WTC11 (cell line): ENCODE measurements around the gene RGL3. TPM values are rescaled to one million over a fixed set of nuclear protein-coding genes. Genes with fewer than 3 reads are reported as not detected.

ENCODE experiments used
- ATAC-seq: fragments of 200-7000 bp; cut with Tn5 transposase; 2 replicates; pipeline ENCODE4 v1.10.0; 2021; ENCODE audit warnings: mild to moderate bottlenecking, moderate library complexity
- CTCF ChIA-PET: fragments of 300-600 bp; sonication (Branson Sonifier 250); formaldehyde crosslinking; loops from one replicate; lab custom pipeline; 2021; ENCODE audit warnings: antibody characterized with exemption; lab: Charles Lee
- POLR2A ChIA-PET: fragments of 350-600 bp; sonication (Branson Sonifier 250); formaldehyde crosslinking; loops from one replicate; lab custom pipeline; 2021; ENCODE audit warnings: antibody characterized with exemption; lab: Charles Lee
- DNase-seq: peaks from one replicate; pipeline ENCODE4 v3.0.0; 2021; ENCODE audit warnings: low spot score
- H3K27ac Mint-ChIP-seq: 2 replicates; pipeline ENCODE4 v1.8.0; 2021; ENCODE audit warnings: mixed read lengths
- H3K27me3 Mint-ChIP-seq: 2 replicates; pipeline ENCODE4 v1.8.0; 2021; ENCODE audit warnings: low read depth, mild to moderate bottlenecking, moderate library complexity, mixed read lengths
- H3K36me3 Mint-ChIP-seq: 2 replicates; pipeline ENCODE4 v1.8.0; 2021; ENCODE audit warnings: mixed read lengths
- H3K4me1 Mint-ChIP-seq: 2 replicates; pipeline ENCODE4 v1.8.0; 2022; ENCODE audit warnings: mixed read lengths
- H3K4me3 Mint-ChIP-seq: 2 replicates; pipeline ENCODE4 v1.8.0; 2021; ENCODE audit warnings: mild to moderate bottlenecking, moderate library complexity, mixed read lengths
- H3K9me3 Mint-ChIP-seq: 2 replicates; pipeline ENCODE4 v1.8.0; 2021; ENCODE audit warnings: mixed read lengths
- E2F4 ChIP-seq: sonication (generic); formaldehyde crosslinking; IDR thresholded peaks from 2 replicates; pipeline ENCODE4 v1.8.1; 2022; ENCODE audit warnings: low read depth, mild to moderate bottlenecking, moderate library complexity, missing genetic modification reagents, borderline replicate concordance
- ERG ChIP-seq: fragments of 250-450 bp; sonication (Bioruptor Pico); IDR thresholded peaks from 2 replicates; pipeline ENCODE4 v1.8.0; 2021; ENCODE audit warnings: mild to moderate bottlenecking
- FOXP4 ChIP-seq: sonication (generic); formaldehyde crosslinking; IDR thresholded peaks from 2 replicates; pipeline ENCODE4 v1.8.0; 2022; ENCODE audit warnings: mild to moderate bottlenecking, missing genetic modification reagents
- HMGA2 ChIP-seq: fragments of 250-450 bp; sonication (Bioruptor Pico); IDR thresholded peaks from 2 replicates; pipeline ENCODE4 v1.4.0; 2021; ENCODE audit warnings: mild to moderate bottlenecking, moderate library complexity
- MAX ChIP-seq: sonication (generic); formaldehyde crosslinking; IDR thresholded peaks from 2 replicates; pipeline ENCODE4 v1.8.0; 2022; ENCODE audit warnings: mild to moderate bottlenecking, missing genetic modification reagents
- MXD4 ChIP-seq: fragments of 250-450 bp; sonication (Bioruptor Pico); IDR thresholded peaks from 2 replicates; pipeline ENCODE4 v1.8.0; 2021; ENCODE audit warnings: mild to moderate bottlenecking, moderate library complexity, borderline replicate concordance
- NFYB ChIP-seq: sonication (generic); formaldehyde crosslinking; conservative IDR thresholded peaks from 2 replicates; pipeline ENCODE4 v1.8.0; 2022; ENCODE audit warnings: low read depth, missing genetic modification reagents
- NR3C1 ChIP-seq: sonication (generic); formaldehyde crosslinking; conservative IDR thresholded peaks from 2 replicates; pipeline ENCODE4 v1.8.1; 2023; ENCODE audit warnings: low read depth, mild to moderate bottlenecking, missing genetic modification reagents
- PRDM15 ChIP-seq: sonication (generic); formaldehyde crosslinking; IDR thresholded peaks from 2 replicates; pipeline ENCODE4 v1.8.0; 2022; ENCODE audit warnings: missing genetic modification reagents
- PREB ChIP-seq: sonication (generic); formaldehyde crosslinking; IDR thresholded peaks from 2 replicates; pipeline ENCODE4 v1.8.1; 2022; ENCODE audit warnings: mild to moderate bottlenecking, missing genetic modification reagents, moderate library complexity, borderline replicate concordance
- PRRX2 ChIP-seq: fragments of 250-450 bp; sonication (Bioruptor Pico); IDR thresholded peaks from 2 replicates; pipeline ENCODE4 v1.8.0; 2021; ENCODE audit warnings: mild to moderate bottlenecking
- TCF7 ChIP-seq: sonication (generic); formaldehyde crosslinking; IDR thresholded peaks from 2 replicates; pipeline ENCODE4 v1.8.0; 2022; ENCODE audit warnings: mild to moderate bottlenecking, low read depth, missing genetic modification reagents, moderate library complexity
- USF2 ChIP-seq: sonication (generic); formaldehyde crosslinking; IDR thresholded peaks from 2 replicates; pipeline ENCODE4 v1.8.1; 2023; ENCODE audit warnings: mild to moderate bottlenecking, missing genetic modification reagents, moderate library complexity
- ZBTB21 ChIP-seq: sonication (generic); formaldehyde crosslinking; IDR thresholded peaks from 2 replicates; pipeline ENCODE4 v1.8.1; 2023; ENCODE audit warnings: mild to moderate bottlenecking, missing genetic modification reagents, borderline replicate concordance
- ZNF219 ChIP-seq: sonication (generic); formaldehyde crosslinking; IDR thresholded peaks from 2 replicates; pipeline ENCODE4 v1.8.0; 2023; ENCODE audit warnings: missing genetic modification reagents, mild to moderate bottlenecking, borderline replicate concordance
- ZNF232 ChIP-seq: sonication (generic); formaldehyde crosslinking; IDR thresholded peaks from 2 replicates; pipeline ENCODE4 v1.8.0; 2022; ENCODE audit warnings: mild to moderate bottlenecking, missing genetic modification reagents
- ZNF396 ChIP-seq: fragments of 250-450 bp; sonication (Bioruptor Pico); IDR thresholded peaks from 2 replicates; pipeline ENCODE4 v1.8.0; 2021; ENCODE audit warnings: mild to moderate bottlenecking, moderate library complexity, borderline replicate concordance
- ZSCAN18 ChIP-seq: fragments of 250-450 bp; sonication (Bioruptor Pico); IDR thresholded peaks from 2 replicates; pipeline ENCODE4 v2.1.2; 2022; ENCODE audit warnings: mild to moderate bottlenecking, moderate library complexity
- total RNA-seq: library from RNA; stranded (reverse); gene quantifications from 3 replicates; pipeline ENCODE4 v1.2.3, GENCODE V29; 2021

The RGL3 gene
- total RNA-seq, 1 experiment from 2014 or later = 69.0 TPM

- peak; percentile 59; the same call in 1 of the 2 replicates for TF ChIP-seq E2F4 (CRISPR knock-in tag)
- 0 out of 2 replicates have a peak, but pooled peaks have one; percentile 13 for TF ChIP-seq NFYB
- TF ChIP-seq ZNF396 = peak; percentile 82; the same call in 1 of the 2 replicates
- TF ChIP-seq ZSCAN18 (CRISPR knock-in tag) = peak; percentile 73; the same call in 1 of the 2 replicates
- TF ChIP-seq ERG (CRISPR knock-in tag) = 0 out of 2 replicates have a peak, but pooled peaks have one; percentile 59
- TF ChIP-seq PREB = no peak
- peak; percentile 68; the same call in 1 of the 2 replicates for TF ChIP-seq PRRX2 (CRISPR knock-in tag)
- TF ChIP-seq ZNF232 (CRISPR knock-in tag) = no peak
- TF ChIP-seq MXD4 = peak; percentile 72; the same call in 1 of the 2 replicates
- TF ChIP-seq TCF7 (CRISPR knock-in tag) = no peak
- no peak for TF ChIP-seq ZNF219 (CRISPR knock-in tag)
These were observed 36.0 kb downstream of the RGL3 start (continued) for GRCh38 chr19:11382898-11383705.

- Mint-ChIP-seq H3K4me1 (peaks cover 32% of the 10 kb centered on the region), H3K9me3 (peaks cover 3% of the 10 kb centered on the region; the same call in 1 of the 2 replicates), H3K27ac (peak overlapping the region; percentile 100), H3K36me3 (peaks cover 10% of the 10 kb centered on the region), H3K27me3 (peaks cover 3% of the 10 kb centered on the region; the same call in 1 of the 2 replicates), H3K4me3 (peak overlapping the region; percentile 91)
- DNase-seq = peak; percentile 98
- peak; percentile 82 for ATAC-seq
- ChIA-PET POLR2A (interaction anchor here (0.6 to 5.9 kb wide), 9 partner anchors 10 to 102 kb away, joined by 3 to 115 read pairs (median 5); partner anchors contain the start of genes ODAD3, PRKCSH, RAB3D and RGL3), CTCF (interaction anchor here (0.5 to 5.3 kb wide), 55 partner anchors 9 to 1445 kb away, joined by 3 to 308 read pairs (median 5); partner anchors contain the start of genes CCDC159, CNN1, ECSIT and ELAVL3)
- TF ChIP-seq PRDM15 (CRISPR knock-in tag) (0 out of 2 replicates have a peak, but pooled peaks have one; percentile 6), MAX (CRISPR knock-in tag) (peak; percentile 75; the same call in 1 of the 2 replicates), NR3C1 (CRISPR knock-in tag) (no peak), ZSCAN18 (CRISPR knock-in tag) (no peak), HMGA2 (CRISPR knock-in tag) (no peak), FOXP4 (CRISPR knock-in tag) (peak; percentile 52; the same call in 1 of the 2 replicates), USF2 (peak; percentile 58), ZBTB21 (no peak)
These were observed 38.2 kb downstream of the RGL3 start for GRCh38 chr19:11380653-11381537.
